Peyer's patch (tissue), 4 donors: ENCODE measurements around the gene LYPD6B.

Source experiments
- POLR2A ChIP-seq, 2 donors: fragments of 450-650 bp; IDR thresholded peaks; one replicate each; pipeline ENCODE4 v1.5.1; 2017; ENCODE audit warnings: antibody characterized with exemption in 2 of 2, mild to moderate bottlenecking in 2 of 2, moderate library complexity in 2 of 2
- TF ChIP-seq, protein P1 (sequence below), 6 experiments: fragments of 450-650 bp in 4 of 6; fragments of 200-600 bp in 2 of 6; sonication (generic) in 1 of 6; IDR thresholded peaks; one replicate each; pipeline ENCODE4 v1.5.1; 2017 to 2019; ENCODE audit warnings: antibody characterized with exemption in 6 of 6, mild to moderate bottlenecking in 3 of 6, moderate library complexity in 1 of 6

DNA sequence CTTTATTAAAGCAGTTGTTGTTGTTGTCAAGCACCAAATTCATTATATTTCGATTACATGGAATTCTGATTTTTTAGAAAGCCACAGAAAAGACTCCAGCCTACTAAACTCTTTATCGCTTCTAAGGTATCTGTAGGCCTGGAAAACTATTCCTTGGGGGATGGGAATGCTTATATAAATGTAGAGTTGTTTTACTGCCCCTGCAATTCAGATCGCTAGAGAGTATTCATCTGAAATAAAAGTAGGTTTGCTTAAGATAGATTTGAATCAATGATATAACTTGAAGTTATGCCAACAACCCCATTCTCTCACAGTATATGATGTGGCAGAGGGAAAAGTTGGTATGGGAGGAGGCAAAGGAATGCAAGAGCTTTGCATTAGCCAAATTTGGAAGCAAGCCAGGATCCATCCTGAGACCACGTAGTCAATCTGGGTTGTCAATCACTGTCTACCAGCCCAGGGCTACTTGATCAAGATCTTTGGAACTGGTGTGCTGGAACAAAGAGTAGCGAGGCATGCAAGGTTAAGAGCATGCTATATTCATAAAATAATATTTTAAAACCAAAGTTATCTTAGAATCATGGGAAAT lies 95.9 kb downstream of the LYPD6B start:
- TF ChIP-seq, protein P1, sequence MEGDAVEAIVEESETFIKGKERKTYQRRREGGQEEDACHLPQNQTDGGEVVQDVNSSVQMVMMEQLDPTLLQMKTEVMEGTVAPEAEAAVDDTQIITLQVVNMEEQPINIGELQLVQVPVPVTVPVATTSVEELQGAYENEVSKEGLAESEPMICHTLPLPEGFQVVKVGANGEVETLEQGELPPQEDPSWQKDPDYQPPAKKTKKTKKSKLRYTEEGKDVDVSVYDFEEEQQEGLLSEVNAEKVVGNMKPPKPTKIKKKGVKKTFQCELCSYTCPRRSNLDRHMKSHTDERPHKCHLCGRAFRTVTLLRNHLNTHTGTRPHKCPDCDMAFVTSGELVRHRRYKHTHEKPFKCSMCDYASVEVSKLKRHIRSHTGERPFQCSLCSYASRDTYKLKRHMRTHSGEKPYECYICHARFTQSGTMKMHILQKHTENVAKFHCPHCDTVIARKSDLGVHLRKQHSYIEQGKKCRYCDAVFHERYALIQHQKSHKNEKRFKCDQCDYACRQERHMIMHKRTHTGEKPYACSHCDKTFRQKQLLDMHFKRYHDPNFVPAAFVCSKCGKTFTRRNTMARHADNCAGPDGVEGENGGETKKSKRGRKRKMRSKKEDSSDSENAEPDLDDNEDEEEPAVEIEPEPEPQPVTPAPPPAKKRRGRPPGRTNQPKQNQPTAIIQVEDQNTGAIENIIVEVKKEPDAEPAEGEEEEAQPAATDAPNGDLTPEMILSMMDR (IDR thresholded peaks at IDR 0.05) = no peak
- TF ChIP-seq POLR2A (IDR thresholded peaks at IDR 0.05) = no peak
